ENCODE measurements around the gene BCDIN3D.

Gene BCDIN3D, protein sequence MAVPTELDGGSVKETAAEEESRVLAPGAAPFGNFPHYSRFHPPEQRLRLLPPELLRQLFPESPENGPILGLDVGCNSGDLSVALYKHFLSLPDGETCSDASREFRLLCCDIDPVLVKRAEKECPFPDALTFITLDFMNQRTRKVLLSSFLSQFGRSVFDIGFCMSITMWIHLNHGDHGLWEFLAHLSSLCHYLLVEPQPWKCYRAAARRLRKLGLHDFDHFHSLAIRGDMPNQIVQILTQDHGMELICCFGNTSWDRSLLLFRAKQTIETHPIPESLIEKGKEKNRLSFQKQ

GRCh38 chr12:49842519-49843352 lies at the start of gene BCDIN3D:
Gene BCDIN3D, minus strand, starts transcription at chr12:49843106. Its CDS starts 19 bp downstream, at chr12:49843087.
- peak within 1 kb of the TSS; percentile 98 for H3K9ac ChIP-seq (ENCODE audit: low read length)

DNA sequence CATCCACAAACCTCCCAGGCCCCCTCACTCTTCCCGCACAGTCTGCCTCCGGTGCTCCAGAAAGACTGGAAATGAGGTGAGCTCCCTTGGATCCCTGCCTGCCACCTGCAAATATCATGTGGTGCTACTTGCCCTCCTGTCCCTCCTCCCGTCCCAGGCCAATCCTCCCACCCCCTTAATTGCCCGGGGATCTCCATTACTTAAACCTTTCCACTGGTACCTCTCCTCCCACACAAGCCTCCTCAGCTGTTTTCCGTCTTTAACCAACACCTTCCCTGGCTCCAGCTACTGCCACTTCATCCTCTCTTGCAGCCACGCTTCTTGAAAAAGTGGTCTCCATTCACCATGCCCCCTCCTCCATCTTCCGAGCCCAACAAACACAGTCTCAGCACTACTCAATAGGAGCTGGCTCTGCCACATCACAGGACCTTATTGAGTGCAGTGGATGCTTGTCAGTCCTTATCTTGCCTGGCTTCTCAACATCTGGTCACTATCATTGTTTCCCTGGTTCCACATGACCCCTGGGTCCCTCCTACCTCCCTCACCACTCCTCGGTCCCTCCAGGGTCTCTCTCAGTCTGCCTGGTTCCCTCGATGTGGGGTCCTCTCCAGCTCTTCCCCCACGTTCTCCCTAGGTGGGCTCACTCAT lies 49.3 kb upstream of the BCDIN3D start:
- H3K9ac ChIP-seq (ENCODE audit: low read length): no peak overlapping the region
- H3K4me1 ChIP-seq (ENCODE audit: control insufficient read depth, insufficient read depth, low read length): no peaks in the 10 kb centered on the region
- H3K4me3 ChIP-seq (ENCODE audit: low read length): no peak overlapping the region
- DNase-seq (ENCODE audit: low read depth): no peak
- H3K36me3 ChIP-seq (ENCODE audit: control insufficient read depth, insufficient read depth, low read length, severe bottlenecking): no peaks in the 10 kb centered on the region
- no peaks in the 10 kb centered on the region for H3K9me3 ChIP-seq (ENCODE audit: control insufficient read depth, low read length)
- H3K27me3 ChIP-seq (replicated peaks; ENCODE audit: control insufficient read depth, insufficient read depth, low read length): peaks cover 10% of the 10 kb centered on the region

More at GRCh38 chr12:49842519-49843352, at the start of gene BCDIN3D:
- Histone ChIP-seq H3K4me3 (ENCODE audit: low read length) (peak within 1 kb of the TSS; percentile 98), H3K36me3 (ENCODE audit: control insufficient read depth, insufficient read depth, low read length, severe bottlenecking) (peaks cover 8% of the 10 kb centered on the region), H3K9me3 (ENCODE audit: control insufficient read depth, low read length) (no peaks in the 10 kb centered on the region), H3K4me1 (ENCODE audit: control insufficient read depth, insufficient read depth, low read length) (peaks cover 15% of the 10 kb centered on the region), H3K27me3 (replicated peaks; ENCODE audit: control insufficient read depth, insufficient read depth, low read length) (no peaks in the 10 kb centered on the region)
- DNase-seq (ENCODE audit: low read depth): peak; percentile 97

- Histone ChIP-seq H3K4me1 (ENCODE audit: control insufficient read depth, insufficient read depth, low read length) (no peaks in the 10 kb centered on the region), H3K27me3 (replicated peaks; ENCODE audit: control insufficient read depth, insufficient read depth, low read length) (peaks cover 10% of the 10 kb centered on the region), H3K9ac (ENCODE audit: low read length) (no peak overlapping the region), H3K36me3 (ENCODE audit: control insufficient read depth, insufficient read depth, low read length, severe bottlenecking) (no peaks in the 10 kb centered on the region), H3K9me3 (ENCODE audit: control insufficient read depth, low read length) (no peaks in the 10 kb centered on the region), H3K4me3 (ENCODE audit: low read length) (no peak overlapping the region)
- DNase-seq (ENCODE audit: low read depth): no peak
These were observed 48.6 kb upstream of the BCDIN3D start for GRCh38 chr12:49891476-49891875.

GRCh38 chr12:49891012-49891411 lies 48.1 kb upstream of the BCDIN3D start:
- no peaks in the 10 kb centered on the region for H3K4me1 ChIP-seq (ENCODE audit: control insufficient read depth, insufficient read depth, low read length)
- H3K9ac ChIP-seq (ENCODE audit: low read length): no peak overlapping the region
- DNase-seq (ENCODE audit: low read depth): no peak
- peaks cover 10% of the 10 kb centered on the region for H3K27me3 ChIP-seq (replicated peaks; ENCODE audit: control insufficient read depth, insufficient read depth, low read length)
- H3K4me3 ChIP-seq (ENCODE audit: low read length): no peak overlapping the region
- H3K9me3 ChIP-seq (ENCODE audit: control insufficient read depth, low read length): no peaks in the 10 kb centered on the region
- H3K36me3 ChIP-seq (ENCODE audit: control insufficient read depth, insufficient read depth, low read length, severe bottlenecking): no peaks in the 10 kb centered on the region

- Histone ChIP-seq H3K27me3 (replicated peaks; ENCODE audit: control insufficient read depth, insufficient read depth, low read length) (peaks cover 13% of the 10 kb centered on the region), H3K9me3 (ENCODE audit: control insufficient read depth, low read length) (no peaks in the 10 kb centered on the region), H3K36me3 (ENCODE audit: control insufficient read depth, insufficient read depth, low read length, severe bottlenecking) (no peaks in the 10 kb centered on the region), H3K9ac (ENCODE audit: low read length) (no peak overlapping the region), H3K4me3 (ENCODE audit: low read length) (no peak overlapping the region), H3K4me1 (ENCODE audit: control insufficient read depth, insufficient read depth, low read length) (no peaks in the 10 kb centered on the region)
- no peak for DNase-seq (ENCODE audit: low read depth)
These were observed 47.2 kb upstream of the BCDIN3D start for GRCh38 chr12:49890096-49890461.

- H3K4me3 ChIP-seq (ENCODE audit: low read length): no peak overlapping the region
- DNase-seq (ENCODE audit: low read depth): no peak
- no peaks in the 10 kb centered on the region for H3K9me3 ChIP-seq (ENCODE audit: control insufficient read depth, low read length)
- H3K9ac ChIP-seq (ENCODE audit: low read length): no peak overlapping the region
- H3K4me1 ChIP-seq (ENCODE audit: control insufficient read depth, insufficient read depth, low read length): no peaks in the 10 kb centered on the region
- H3K27me3 ChIP-seq (replicated peaks; ENCODE audit: control insufficient read depth, insufficient read depth, low read length): peaks cover 16% of the 10 kb centered on the region
- no peaks in the 10 kb centered on the region for H3K36me3 ChIP-seq (ENCODE audit: control insufficient read depth, insufficient read depth, low read length, severe bottlenecking)
These were observed 46.6 kb upstream of the BCDIN3D start for GRCh38 chr12:49889361-49890095.

GRCh38 chr12:49888461-49889151 lies 45.7 kb upstream of the BCDIN3D start:
- no peaks in the 10 kb centered on the region for H3K4me1 ChIP-seq (ENCODE audit: control insufficient read depth, insufficient read depth, low read length)
- H3K9ac ChIP-seq (ENCODE audit: low read length): no peak overlapping the region
- H3K4me3 ChIP-seq (ENCODE audit: low read length): no peak overlapping the region
- DNase-seq (ENCODE audit: low read depth): no peak
- peaks cover 20% of the 10 kb centered on the region for H3K27me3 ChIP-seq (replicated peaks; ENCODE audit: control insufficient read depth, insufficient read depth, low read length)
- H3K36me3 ChIP-seq (ENCODE audit: control insufficient read depth, insufficient read depth, low read length, severe bottlenecking): no peaks in the 10 kb centered on the region
- H3K9me3 ChIP-seq (ENCODE audit: control insufficient read depth, low read length): no peaks in the 10 kb centered on the region

- no peak overlapping the region for H3K9ac ChIP-seq (ENCODE audit: low read length)
- no peaks in the 10 kb centered on the region for H3K36me3 ChIP-seq (ENCODE audit: control insufficient read depth, insufficient read depth, low read length, severe bottlenecking)
- no peak overlapping the region for H3K4me3 ChIP-seq (ENCODE audit: low read length)
- DNase-seq (ENCODE audit: low read depth): no peak
- H3K9me3 ChIP-seq (ENCODE audit: control insufficient read depth, low read length): no peaks in the 10 kb centered on the region
- no peaks in the 10 kb centered on the region for H3K4me1 ChIP-seq (ENCODE audit: control insufficient read depth, insufficient read depth, low read length)
- H3K27me3 ChIP-seq (replicated peaks; ENCODE audit: control insufficient read depth, insufficient read depth, low read length): peaks cover 17% of the 10 kb centered on the region
These were observed 44.9 kb upstream of the BCDIN3D start for GRCh38 chr12:49887536-49888401.

- DNase-seq (ENCODE audit: low read depth): no peak
- Histone ChIP-seq H3K27me3 (replicated peaks; ENCODE audit: control insufficient read depth, insufficient read depth, low read length) (peaks cover 17% of the 10 kb centered on the region), H3K9ac (ENCODE audit: low read length) (no peak overlapping the region), H3K4me1 (ENCODE audit: control insufficient read depth, insufficient read depth, low read length) (no peaks in the 10 kb centered on the region), H3K9me3 (ENCODE audit: control insufficient read depth, low read length) (no peaks in the 10 kb centered on the region), H3K36me3 (ENCODE audit: control insufficient read depth, insufficient read depth, low read length, severe bottlenecking) (no peaks in the 10 kb centered on the region), H3K4me3 (ENCODE audit: low read length) (no peak overlapping the region)
These were observed 44.2 kb upstream of the BCDIN3D start for GRCh38 chr12:49887091-49887490.

All from adipocyte (in vitro differentiated cells).